IMR-90 (cell line): ENCODE data around the gene FMNL1. TPM values are rescaled to one million over a fixed set of nuclear protein-coding genes. Genes with fewer than 3 reads are reported as not detected.

Experiments
- ATAC-seq: fragments of 200-7000 bp; cut with Tn5 transposase; 2 replicates; pipeline ENCODE4 v1.9.1; 2020; ENCODE audit warnings: low read depth, mild to moderate bottlenecking, moderate library complexity
- BruUV-seq: library from RNA; stranded (reverse); fragments of 400-500 nt; replicated peaks from 2 replicates; lab custom pipeline; 2021; lab: Mats Ljungman, UMichigan
- CTCF ChIA-PET: fragments of 300-600 bp; formaldehyde crosslinking; extraction: SDS; loops from one replicate; lab custom pipeline; 2021; ENCODE audit warnings: antibody characterized with exemption; lab: Yijun Ruan, JAX
- POLR2A ChIA-PET: fragments of 300-600 bp; sonication (Branson Sonifier 250); formaldehyde crosslinking; loops from one replicate; lab custom pipeline; 2022; ENCODE audit warnings: antibody characterized with exemption; ENCODE audit not compliant: unreplicated experiment; lab: Charles Lee
- DNase-seq: peaks from one replicate; pipeline ENCODE4 v3.0.0; 2013
- H2AFZ ChIP-seq: replicated peaks from 2 replicates; pipeline ENCODE3; 2013; ENCODE audit warnings: low read length, mild to moderate bottlenecking; ENCODE audit not compliant: poor library complexity
- H2AK5ac ChIP-seq: 2 replicates; pipeline ENCODE4 v1.6.1; 2013; ENCODE audit warnings: low read depth, low read length, inconsistent platforms
- H2AK9ac ChIP-seq: replicated peaks from 2 replicates; pipeline ENCODE3; 2013; ENCODE audit warnings: mild to moderate bottlenecking, low read depth, low read length, moderate library complexity; ENCODE audit not compliant: poor library complexity
- H2BK120ac ChIP-seq: 2 replicates; pipeline ENCODE4 v1.6.1; 2013; ENCODE audit warnings: low read depth, low read length, inconsistent platforms
- H2BK15ac ChIP-seq: 3 replicates; pipeline ENCODE4 v1.6.1; 2013; ENCODE audit warnings: low read depth, low read length, inconsistent platforms
- H2BK20ac ChIP-seq: 2 replicates; pipeline ENCODE4 v1.6.1; 2013; ENCODE audit warnings: low read depth, mild to moderate bottlenecking, inconsistent platforms, low read length, moderate library complexity
- H2BK5ac ChIP-seq: 2 replicates; pipeline ENCODE4 v1.6.1; 2013; ENCODE audit warnings: mild to moderate bottlenecking, low read depth, low read length, inconsistent platforms; ENCODE audit not compliant: poor library complexity, severe bottlenecking
- H3K14ac ChIP-seq: replicated peaks from 2 replicates; pipeline ENCODE4 v1.6.1; 2013; ENCODE audit warnings: low read depth, low read length, inconsistent platforms
- H3K18ac ChIP-seq: 2 replicates; pipeline ENCODE4 v1.6.1; 2013; ENCODE audit warnings: low read depth, low read length, control low read depth
- H3K23ac ChIP-seq: 2 replicates; pipeline ENCODE4 v1.6.1; 2013; ENCODE audit warnings: low read depth, low read length, inconsistent platforms
- H3K27ac ChIP-seq: 2 replicates; pipeline ENCODE4 v1.5.1; 2013; ENCODE audit warnings: mild to moderate bottlenecking, control low read depth, low read length; ENCODE audit not compliant: insufficient read depth
- H3K27me3 ChIP-seq: 2 replicates; pipeline ENCODE4 v1.6.1; 2013; ENCODE audit warnings: low read length; ENCODE audit not compliant: control insufficient read depth, insufficient read depth
- H3K36me3 ChIP-seq: 2 replicates; pipeline ENCODE4 v1.6.1; 2013; ENCODE audit warnings: low read length, mixed read lengths; ENCODE audit not compliant: control insufficient read depth, insufficient read depth
- H3K4ac ChIP-seq: 2 replicates; pipeline ENCODE4 v1.6.1; 2013; ENCODE audit warnings: low read depth, low read length, inconsistent platforms
- H3K4me1 ChIP-seq: 2 replicates; pipeline ENCODE4 v1.6.1; 2013; ENCODE audit warnings: low read length, mixed read lengths; ENCODE audit not compliant: control insufficient read depth, insufficient read depth
- H3K4me2 ChIP-seq: 2 replicates; pipeline ENCODE4 v1.6.1; 2013; ENCODE audit warnings: low read depth, mild to moderate bottlenecking, control low read depth, low read length, moderate library complexity
- H3K4me3 ChIP-seq: 2 replicates; pipeline ENCODE4 v1.5.1; 2013; ENCODE audit warnings: low read depth, mild to moderate bottlenecking, control low read depth, low read length, moderate library complexity; ENCODE audit not compliant: insufficient read depth
- H3K56ac ChIP-seq: 2 replicates; pipeline ENCODE4 v1.6.1; 2013; ENCODE audit warnings: low read length, inconsistent platforms; ENCODE audit not compliant: insufficient read depth; ENCODE audit errors: extremely low read depth
- H3K79me1 ChIP-seq, 2 experiments: 2 replicates each; pipeline ENCODE4 v1.6.1; 2013; ENCODE audit warnings: low read length in 2 of 2, inconsistent platforms in 1 of 2, low read depth in 1 of 2
- H3K9ac ChIP-seq: 2 replicates; pipeline ENCODE4 v1.6.1; 2013; ENCODE audit warnings: low read depth, low read length, control low read depth
- H3K9me1 ChIP-seq: 2 replicates; pipeline ENCODE4 v1.6.1; 2013; ENCODE audit warnings: low read length, inconsistent platforms; ENCODE audit not compliant: insufficient read depth
- H3K9me3 ChIP-seq: 2 replicates; pipeline ENCODE4 v1.6.1; 2013; ENCODE audit warnings: low read length; ENCODE audit not compliant: control insufficient read depth, insufficient read depth
- H4K20me1 ChIP-seq: 2 replicates; pipeline ENCODE4 v1.6.1; 2013; ENCODE audit warnings: low read length, inconsistent platforms; ENCODE audit not compliant: insufficient read depth
- H4K5ac ChIP-seq: 2 replicates; pipeline ENCODE4 v1.6.1; 2013; ENCODE audit warnings: mild to moderate bottlenecking, low read depth, low read length, control low read depth
- H4K8ac ChIP-seq, 2 experiments: 2 replicates each; pipeline ENCODE4 v1.6.1; 2013; ENCODE audit warnings: low read depth in 2 of 2, low read length in 2 of 2, control low read depth in 1 of 2, inconsistent platforms in 1 of 2
- H4K91ac ChIP-seq: 2 replicates; pipeline ENCODE4 v1.6.1; 2013; ENCODE audit warnings: low read depth, low read length, inconsistent platforms; ENCODE audit not compliant: insufficient read depth
- CEBPB ChIP-seq: IDR thresholded peaks from 2 replicates; pipeline ENCODE4 v1.6.1; 2012; ENCODE audit warnings: low read depth, low read length, improper control_type of control experiment
- CHD1 ChIP-seq: IDR thresholded peaks from 2 replicates; pipeline ENCODE4 v1.6.1; 2012; ENCODE audit warnings: low read depth, low read length, improper control_type of control experiment
- FOS ChIP-seq: fragments of 150-350 bp; IDR thresholded peaks from 2 replicates; pipeline ENCODE4 v1.6.1; 2016; ENCODE audit warnings: low read depth, low read length
- WGBS, 2 experiments: methylation state at CpG; one replicate each; pipeline versions ENCODE4 v1.1.5 to v1.1.7; 2013; ENCODE audit warnings: missing lambda C conversion rate in 2 of 2; ENCODE audit not compliant: insufficient read length in 1 of 2; ENCODE audit errors: extremely low coverage in 2 of 2; 5-methylcytosine and 5-hydroxymethylcytosine counted together
- dilution Hi-C: fragments of 300-500 bp; cut with HindIII; formaldehyde crosslinking; loops from one replicate; pipeline ENCODE4 v1.14.3; 2018; ENCODE audit warnings: low sequenced_read_pairs; ENCODE audit not compliant: unreplicated experiment
- in situ Hi-C: fragments of 300-500 bp; cut with MboI; formaldehyde crosslinking; loops from 3 replicates; pipeline ENCODE4 v1.14.3; 2019; ENCODE audit warnings: low sequenced_read_pairs, inconsistent platforms, mixed read lengths
- intact Hi-C: fragments of 100-400 bp; cut with micrococcal nuclease; formaldehyde crosslinking; loops from 2 replicates; pipeline ENCODE4 v1.10.0; 2022
- polyA plus RNA-seq, 3 experiments: library from polyadenylated mRNA; depleted of rRNA; stranded (reverse); fragments of >200 nt; gene quantifications; 2 replicates each; pipeline ENCODE4 v1.2.3, GENCODE V29; 2012; ENCODE audit warnings: low replicate concordance in 1 of 3
- total RNA-seq: library from RNA; depleted of rRNA; stranded (reverse); fragments of >200 nt; gene quantifications from 2 replicates; pipeline ENCODE4 v1.2.3, GENCODE V29; 2012
- TF ChIP-seq, protein P1 (sequence below): conservative IDR thresholded peaks from 2 replicates; pipeline ENCODE4 v1.5.1; 2012; ENCODE audit warnings: mild to moderate bottlenecking, low read depth, low read length, improper control_type of control experiment

The FMNL1 gene
- total and polyA plus RNA-seq, 2 of the 4 experiments (the other 2 are of a cell fraction): 0.36 to 2.3 TPM

DNA sequence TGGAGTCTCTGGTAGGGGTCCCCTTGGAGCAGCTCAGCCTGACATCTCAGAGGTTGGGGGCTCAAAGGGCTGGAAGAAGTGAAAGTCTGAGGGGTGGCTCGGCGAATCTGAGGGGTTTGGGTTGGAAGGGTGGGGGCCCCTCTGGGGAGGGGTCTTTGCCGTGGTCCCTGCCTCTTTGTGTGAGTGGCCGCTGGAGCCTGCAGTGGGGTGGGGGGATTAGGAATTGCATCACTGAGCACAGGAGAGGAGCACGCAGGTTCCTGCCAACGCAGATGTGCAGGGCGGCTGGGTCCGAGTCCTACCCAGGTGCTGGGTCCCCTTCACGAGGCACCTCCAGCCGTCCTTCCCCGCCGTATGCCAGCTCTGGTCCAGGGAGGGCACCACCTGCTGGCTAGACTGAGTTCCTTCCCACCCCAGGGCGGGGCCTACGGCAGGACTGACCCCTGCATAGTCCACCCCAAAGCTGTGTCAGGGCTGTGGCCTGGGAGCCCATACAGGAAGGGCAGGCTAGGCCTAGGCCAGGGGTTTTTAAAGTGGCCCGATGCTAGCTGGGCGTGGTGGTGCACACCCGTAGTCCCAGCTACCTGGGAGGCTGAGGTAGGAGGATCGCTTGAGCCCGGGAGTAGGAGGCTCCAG is 9.9 kb downstream of the FMNL1 start:
- dilution Hi-C loops: no loop called here
- no peaks in the 10 kb centered on the region for H4K20me1 ChIP-seq
- ChIA-PET CTCF (interaction anchor here (0.8 to 1.3 kb wide), 2 partner anchors 12 kb away, joined by 3 read pairs; no protein-coding TSS in a partner anchor), POLR2A (no interaction called here)
- no peak overlapping the region; the same call in 1 of the 2 replicates for H4K5ac ChIP-seq
- no peak overlapping the region for H3K56ac ChIP-seq
- no peak overlapping the region for H3K4me2 ChIP-seq
- H3K9me3 ChIP-seq: no peaks in the 10 kb centered on the region
- no peak overlapping the region; the same call in 1 of the 2 replicates for H2BK120ac ChIP-seq
- ATAC-seq (no peak), DNase-seq (no peak)
- H2AK9ac ChIP-seq: peak overlapping the region; percentile 71
- TF ChIP-seq, protein P1, sequence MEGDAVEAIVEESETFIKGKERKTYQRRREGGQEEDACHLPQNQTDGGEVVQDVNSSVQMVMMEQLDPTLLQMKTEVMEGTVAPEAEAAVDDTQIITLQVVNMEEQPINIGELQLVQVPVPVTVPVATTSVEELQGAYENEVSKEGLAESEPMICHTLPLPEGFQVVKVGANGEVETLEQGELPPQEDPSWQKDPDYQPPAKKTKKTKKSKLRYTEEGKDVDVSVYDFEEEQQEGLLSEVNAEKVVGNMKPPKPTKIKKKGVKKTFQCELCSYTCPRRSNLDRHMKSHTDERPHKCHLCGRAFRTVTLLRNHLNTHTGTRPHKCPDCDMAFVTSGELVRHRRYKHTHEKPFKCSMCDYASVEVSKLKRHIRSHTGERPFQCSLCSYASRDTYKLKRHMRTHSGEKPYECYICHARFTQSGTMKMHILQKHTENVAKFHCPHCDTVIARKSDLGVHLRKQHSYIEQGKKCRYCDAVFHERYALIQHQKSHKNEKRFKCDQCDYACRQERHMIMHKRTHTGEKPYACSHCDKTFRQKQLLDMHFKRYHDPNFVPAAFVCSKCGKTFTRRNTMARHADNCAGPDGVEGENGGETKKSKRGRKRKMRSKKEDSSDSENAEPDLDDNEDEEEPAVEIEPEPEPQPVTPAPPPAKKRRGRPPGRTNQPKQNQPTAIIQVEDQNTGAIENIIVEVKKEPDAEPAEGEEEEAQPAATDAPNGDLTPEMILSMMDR: peak; percentile 29
- TF ChIP-seq FOS (no peak), CHD1 (no peak), CEBPB (no peak)
- H4K91ac ChIP-seq: no peak overlapping the region; the same call in 1 of the 2 replicates
- H3K14ac ChIP-seq: no peak overlapping the region
- peak overlapping the region; percentile 14 for H2AK5ac ChIP-seq
- in situ Hi-C loops: no loop called here
- no peak overlapping the region for H3K23ac ChIP-seq
- H3K36me3 ChIP-seq: no peaks in the 10 kb centered on the region
- no peak overlapping the region for H3K4me3 ChIP-seq
- WGBS, 2 experiments: 77% methylated on average over 9 of the region's 19 CpGs; no CpG with 5 or more reads in 1 of the 2 experiments
- no peaks in the 10 kb centered on the region for H3K27me3 ChIP-seq
- no peak overlapping the region for H2AFZ ChIP-seq
- H2BK15ac ChIP-seq: no peak overlapping the region
- no TSS peak for BruUV-seq
- no peak overlapping the region for H2BK20ac ChIP-seq
- peaks cover 0 to 24% of the 10 kb centered on the region in 2 experiments; a peak in 3 of 4 replicates for H3K79me1 ChIP-seq
- peaks cover 37% of the 10 kb centered on the region for H3K4me1 ChIP-seq
- no peak overlapping the region for H4K8ac ChIP-seq
- H3K9me1 ChIP-seq: peaks cover 24% of the 10 kb centered on the region
- no peak overlapping the region for H3K18ac ChIP-seq
- H3K9ac ChIP-seq: no peak overlapping the region
- no peak overlapping the region for H3K4ac ChIP-seq
- no peak overlapping the region for H3K27ac ChIP-seq
- intact Hi-C loops: no loop called here
- H2BK5ac ChIP-seq: no peak overlapping the region
